Stimulated activated naive B cell treated with anti-CD40 and anti-IgM and Interleukin-4, amounts not matched to agents 10 μg/mL and 1 μg/mL and 100 μg/mL, for 72 hours (primary cell): ENCODE measurements around the gene VPS8.
"Not testable (repeated sequence)": the region's sequence is repeated elsewhere in the genome, so short reads cannot be mapped to it uniquely, and the experiment has no call there.

ENCODE experiments used
- ATAC-seq, 2 donors: fragments of 150-1000 bp; cut with Tn5 transposase; replicated peaks; 2 replicates each; pipeline ENCODE4 v1.10.0; 2021; ENCODE audit warnings: moderate library complexity in 1 of 2
- DNase-seq: peaks from one replicate; pipeline ENCODE4 v3.0.0; 2021
- H3K27ac Mint-ChIP-seq: one replicate; pipeline ENCODE4 v1.8.0; 2022; ENCODE audit warnings: mild to moderate bottlenecking, mixed read lengths
- H3K27me3 Mint-ChIP-seq, 2 donors: one replicate each; pipeline ENCODE4 v1.8.0; 2022; ENCODE audit warnings: mixed read lengths in 2 of 2
- H3K36me3 Mint-ChIP-seq, 2 donors: one replicate each; pipeline ENCODE4 v1.8.0; 2022; ENCODE audit warnings: mixed read lengths in 2 of 2, mild to moderate bottlenecking in 1 of 2
- H3K4me1 Mint-ChIP-seq, 2 donors: one replicate each; pipeline ENCODE4 v1.8.0; 2022; ENCODE audit warnings: mixed read lengths in 2 of 2, mild to moderate bottlenecking in 1 of 2
- H3K4me3 Mint-ChIP-seq, 2 donors: one replicate each; pipeline ENCODE4 v1.8.0; 2022; ENCODE audit warnings: mild to moderate bottlenecking in 2 of 2, mixed read lengths in 2 of 2, moderate library complexity in 1 of 2
- H3K9me3 Mint-ChIP-seq, 2 donors: one replicate each; pipeline ENCODE4 v1.8.0; 2022; ENCODE audit warnings: mixed read lengths in 2 of 2, mild to moderate bottlenecking in 1 of 2

Gene VPS8

DNA sequence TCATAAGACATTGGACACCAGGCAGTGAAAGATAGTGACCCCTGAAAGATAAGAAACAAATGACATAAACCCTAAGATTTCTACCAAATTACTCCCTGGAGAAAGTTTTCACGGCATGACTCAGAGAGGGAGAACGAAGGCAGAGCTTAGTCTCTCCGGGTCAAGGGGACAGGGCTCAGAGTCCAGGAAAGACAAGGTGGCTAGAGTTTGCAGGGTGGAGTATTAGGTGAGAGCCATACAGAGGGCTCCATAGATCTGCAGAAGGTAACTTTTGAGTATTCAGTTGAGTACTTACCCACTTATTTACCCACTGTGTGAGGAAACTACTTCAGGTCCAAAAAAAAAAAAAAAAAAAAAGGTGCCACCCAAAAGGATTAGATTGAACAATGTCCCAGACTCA, 197.7 kb downstream of the VPS8 start:
- Mint-ChIP-seq H3K36me3 (peaks cover 63 to 74% of the 10 kb centered on the region in 2 donors), H3K27ac (no peak overlapping the region)
- no peak for DNase-seq

DNA sequence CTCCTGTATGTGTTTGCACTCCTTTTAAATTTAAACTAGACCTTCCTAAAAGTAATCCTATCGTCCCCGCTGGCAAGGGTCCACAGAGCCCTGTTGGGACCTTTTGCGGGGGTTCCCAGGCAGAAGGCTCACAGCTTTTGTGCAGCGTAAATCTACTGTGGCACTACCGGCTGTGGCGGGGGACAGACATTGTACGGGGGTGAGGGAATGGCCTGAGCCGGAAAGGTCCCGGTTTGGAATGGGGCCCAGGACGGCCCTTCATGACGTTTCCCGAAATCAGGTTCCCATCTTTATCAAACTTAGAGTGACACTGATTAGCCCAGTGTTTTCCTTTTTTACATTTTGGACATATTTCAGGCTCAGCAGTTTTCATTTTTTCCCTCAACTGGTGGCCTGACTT, 205.6 kb downstream of the VPS8 start:
- not testable (repeated sequence) for H3K27me3 Mint-ChIP-seq
- peaks cover 38 to 57% of the 10 kb centered on the region in 2 donors for H3K36me3 Mint-ChIP-seq

More for the DNA sequence above, 197.7 kb downstream of the VPS8 start:
- ATAC-seq: no peak
- Mint-ChIP-seq H3K9me3 (peaks cover 11 to 23% of the 10 kb centered on the region in 2 donors), H3K27me3 (no peaks in the 10 kb centered on the region), H3K4me3 (no peak overlapping the region), H3K4me1 (no peaks in the 10 kb centered on the region)

DNA sequence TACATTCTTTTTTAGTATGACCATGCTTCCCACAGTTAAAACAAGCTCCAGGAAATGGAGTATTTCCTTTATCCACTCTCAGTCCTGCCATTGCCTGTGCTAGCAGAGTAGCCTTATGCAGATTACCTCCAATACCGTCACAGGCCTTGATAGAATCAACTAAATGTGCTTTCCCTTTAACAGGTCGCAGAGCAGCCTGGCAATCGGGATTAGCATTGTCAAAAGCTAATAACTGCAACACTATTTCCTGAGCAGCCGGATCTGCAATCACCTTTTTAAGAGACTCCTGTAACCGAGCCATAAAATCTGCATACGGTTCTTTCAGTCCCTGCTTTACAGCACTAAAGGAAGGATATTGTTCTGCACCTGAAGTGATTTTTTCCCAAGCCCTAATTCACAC, 206.0 kb downstream of the VPS8 start:
- not testable (repeated sequence) for H3K4me1 Mint-ChIP-seq, DNase-seq, H3K4me3 Mint-ChIP-seq, ATAC-seq, H3K27ac Mint-ChIP-seq, H3K27me3 Mint-ChIP-seq
- H3K36me3 Mint-ChIP-seq: peaks cover 36 to 60% of the 10 kb centered on the region in 2 donors
- H3K9me3 Mint-ChIP-seq: peaks cover 10 to 15% of the 10 kb centered on the region in 2 donors

More for the DNA sequence above, 205.6 kb downstream of the VPS8 start:
- ATAC-seq, H3K27ac Mint-ChIP-seq, H3K4me1 Mint-ChIP-seq, DNase-seq, H3K4me3 Mint-ChIP-seq: not testable (repeated sequence)
- peaks cover 10 to 15% of the 10 kb centered on the region in 2 donors for H3K9me3 Mint-ChIP-seq

DNA sequence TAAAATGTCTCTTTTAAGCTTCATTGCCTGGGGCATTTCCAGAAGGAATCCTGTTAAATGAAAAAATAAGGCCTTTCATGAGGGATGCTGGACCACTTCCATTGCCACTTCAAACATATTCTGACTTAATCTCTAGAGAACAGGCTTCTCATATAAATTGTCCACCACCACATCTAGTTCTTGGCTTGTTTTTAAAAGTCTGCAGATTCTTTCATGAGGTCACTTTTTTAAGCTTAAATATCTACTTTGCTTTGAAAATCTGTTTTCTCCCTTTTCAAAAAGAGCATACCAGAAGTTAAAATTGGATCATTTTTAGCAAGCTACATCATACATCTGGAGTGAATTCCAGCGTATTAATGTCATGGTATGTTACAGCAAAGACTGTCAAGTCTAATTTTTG, 209.3 kb downstream of the VPS8 start:
- Mint-ChIP-seq H3K4me3 (no peak overlapping the region), H3K4me1 (no peaks in the 10 kb centered on the region), H3K9me3 (peaks cover 10 to 15% of the 10 kb centered on the region in 2 donors), H3K27me3 (no peaks in the 10 kb centered on the region), H3K27ac (no peak overlapping the region), H3K36me3 (peaks cover 41 to 64% of the 10 kb centered on the region in 2 donors)
- DNase-seq (no peak), ATAC-seq (no peak)

DNA sequence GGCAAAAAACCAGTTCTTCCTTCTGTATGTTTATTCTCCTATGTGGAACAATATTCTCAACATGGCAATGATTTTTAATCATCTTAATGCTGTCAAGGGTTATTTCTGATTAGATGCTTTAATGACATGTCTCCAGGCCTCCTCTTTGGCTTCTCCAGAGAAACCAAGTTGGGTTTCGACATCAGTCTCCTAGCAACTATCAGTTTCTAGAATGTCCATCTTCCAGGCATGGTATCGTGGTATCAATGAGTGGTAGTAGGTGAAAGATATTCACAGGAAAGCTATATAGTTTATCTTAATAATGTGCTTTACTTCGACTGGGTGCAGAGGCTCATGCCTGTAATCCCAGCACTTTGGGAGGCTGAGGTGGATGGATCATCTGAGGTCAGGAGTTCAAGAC, 212.4 kb downstream of the VPS8 start:
- H3K36me3 Mint-ChIP-seq: peaks cover 26 to 55% of the 10 kb centered on the region in 2 donors
- H3K4me3 Mint-ChIP-seq: no peak overlapping the region
- no peaks in the 10 kb centered on the region for H3K4me1 Mint-ChIP-seq
- no peaks in the 10 kb centered on the region for H3K9me3 Mint-ChIP-seq
- H3K27me3 Mint-ChIP-seq: no peaks in the 10 kb centered on the region
- DNase-seq: no peak
- ATAC-seq: no peak
- H3K27ac Mint-ChIP-seq: no peak overlapping the region

DNA sequence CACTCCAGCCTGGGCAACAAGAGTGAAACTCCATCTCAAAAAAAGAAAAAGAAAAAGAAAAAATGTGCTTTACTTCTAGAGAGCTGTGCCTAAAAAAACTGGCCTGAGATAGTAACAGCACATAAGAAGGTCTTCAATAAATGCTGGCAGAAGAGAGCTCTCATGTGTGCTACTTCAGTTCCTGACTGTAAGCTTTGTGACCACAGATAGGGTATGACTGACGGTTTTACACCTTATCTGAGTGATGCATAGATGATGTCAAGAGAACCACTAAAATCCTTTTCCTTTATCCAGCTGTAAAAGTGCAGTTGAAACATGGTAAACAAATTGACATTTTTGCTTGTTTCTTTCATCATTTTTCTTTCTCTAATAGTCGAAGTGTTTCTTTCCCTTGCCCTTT, 213.0 kb downstream of the VPS8 start:
- H3K27ac Mint-ChIP-seq: no peak overlapping the region
- H3K9me3 Mint-ChIP-seq: no peaks in the 10 kb centered on the region

DNA sequence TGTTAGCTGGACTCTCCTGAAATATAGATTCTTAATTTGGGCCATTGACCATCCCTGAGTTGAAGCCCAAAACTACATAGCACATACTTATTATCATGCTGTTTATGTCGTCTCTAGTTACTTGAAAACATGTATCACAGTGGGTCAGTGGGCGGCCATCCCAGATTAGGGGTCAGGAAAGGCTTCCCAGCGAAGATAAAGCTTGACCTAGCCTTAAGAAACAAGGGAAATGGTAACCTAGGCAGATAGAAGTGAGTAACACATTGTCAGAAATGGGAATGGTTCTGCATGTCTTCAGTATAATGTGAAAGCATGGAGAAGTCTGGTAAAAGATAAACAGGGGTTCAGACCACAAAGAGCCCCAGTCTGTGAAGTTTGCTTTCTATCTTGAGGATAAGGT, 216.2 kb downstream of the VPS8 start:
- Mint-ChIP-seq H3K27ac (no peak overlapping the region), H3K27me3 (no peaks in the 10 kb centered on the region), H3K4me3 (no peak overlapping the region), H3K36me3 (peaks cover 37 to 68% of the 10 kb centered on the region in 2 donors), H3K9me3 (peaks cover 0 to under 1% of the 10 kb centered on the region in 2 donors), H3K4me1 (no peaks in the 10 kb centered on the region)
- no peak for DNase-seq
- no peak for ATAC-seq

More for the DNA sequence above, 213.0 kb downstream of the VPS8 start:
- Mint-ChIP-seq H3K36me3 (peaks cover 23 to 54% of the 10 kb centered on the region in 2 donors), H3K4me1 (no peaks in the 10 kb centered on the region), H3K4me3 (no peak overlapping the region), H3K27me3 (no peaks in the 10 kb centered on the region)
- ATAC-seq (no peak), DNase-seq (no peak)

DNA sequence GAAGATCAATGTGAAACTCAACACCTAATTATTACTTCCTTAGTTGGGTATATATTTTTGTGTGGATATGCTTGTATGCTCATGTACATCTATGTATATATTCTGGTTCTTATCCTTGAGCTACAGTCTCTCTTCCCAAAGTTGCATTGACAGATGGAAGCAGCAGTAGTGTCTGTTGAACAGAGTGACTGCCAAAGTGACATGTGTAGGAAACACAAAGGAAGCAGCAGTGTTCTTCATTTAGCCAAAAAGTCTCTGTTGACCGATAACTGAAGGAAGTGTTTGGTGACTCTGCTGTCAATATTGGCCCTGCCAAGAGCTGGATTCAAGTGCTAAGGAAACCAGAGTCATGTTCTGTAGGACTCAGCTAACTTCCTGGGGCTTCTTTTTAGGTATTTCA, 217.1 kb downstream of the VPS8 start:
- Mint-ChIP-seq H3K4me3 (no peak overlapping the region), H3K27ac (no peak overlapping the region), H3K9me3 (peaks cover 2% of the 10 kb centered on the region in 2 donors), H3K27me3 (no peaks in the 10 kb centered on the region), H3K4me1 (no peaks in the 10 kb centered on the region), H3K36me3 (peaks cover 47 to 70% of the 10 kb centered on the region in 2 donors)
- ATAC-seq (no peak), DNase-seq (no peak)

DNA sequence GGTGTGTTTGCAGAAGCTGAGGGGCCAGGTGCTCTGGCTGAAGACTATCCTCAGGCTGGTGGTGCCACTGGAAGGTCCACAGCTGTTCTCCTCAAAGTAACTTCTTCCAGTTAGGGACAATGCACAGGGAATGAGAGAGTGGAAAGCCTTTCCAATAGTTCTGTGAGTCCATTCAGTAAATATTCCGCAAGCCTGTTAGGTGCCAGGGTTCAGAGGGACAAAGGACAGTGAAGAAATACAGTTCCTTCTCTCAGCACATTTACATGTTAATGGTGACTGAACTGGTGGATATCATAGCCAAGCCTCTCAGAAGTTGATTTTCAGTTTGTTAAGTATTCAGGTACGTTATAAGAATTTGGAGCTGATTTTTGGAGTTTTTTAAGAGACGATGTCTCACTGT, 218.4 kb downstream of the VPS8 start:
- peaks cover 51 to 70% of the 10 kb centered on the region in 2 donors for H3K36me3 Mint-ChIP-seq
- H3K27me3 Mint-ChIP-seq: no peaks in the 10 kb centered on the region
- no peak overlapping the region for H3K4me3 Mint-ChIP-seq
- DNase-seq (no peak), ATAC-seq (no peak)
- H3K27ac Mint-ChIP-seq: no peak overlapping the region
- H3K4me1 Mint-ChIP-seq: no peaks in the 10 kb centered on the region
- H3K9me3 Mint-ChIP-seq: peaks cover 5 to 12% of the 10 kb centered on the region in 2 donors

DNA sequence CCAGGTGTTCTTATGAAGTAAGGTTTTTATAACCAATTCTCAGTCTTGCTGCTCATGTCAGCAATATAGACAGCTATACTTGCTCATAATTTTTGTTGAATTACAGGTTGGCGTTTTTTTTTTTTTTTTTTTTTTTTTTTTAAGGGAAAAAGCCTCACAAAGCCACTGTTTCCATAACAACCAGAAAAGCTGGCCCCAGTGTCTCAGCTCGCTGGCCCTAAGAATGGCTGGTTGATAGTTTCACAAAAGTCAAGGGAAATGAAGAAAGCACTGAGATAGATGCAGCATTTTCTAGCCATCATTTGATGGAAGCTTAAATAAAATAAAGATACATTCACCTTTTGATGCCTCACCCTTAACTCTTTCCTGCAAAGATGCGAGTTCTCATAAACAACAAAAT, 219.0 kb downstream of the VPS8 start:
- Mint-ChIP-seq H3K36me3 (peaks cover 49 to 70% of the 10 kb centered on the region in 2 donors), H3K4me3 (no peak overlapping the region), H3K27ac (no peak overlapping the region), H3K9me3 (peaks cover 5 to 12% of the 10 kb centered on the region in 2 donors), H3K27me3 (no peaks in the 10 kb centered on the region), H3K4me1 (no peaks in the 10 kb centered on the region)
- DNase-seq (no peak), ATAC-seq (no peak)

DNA sequence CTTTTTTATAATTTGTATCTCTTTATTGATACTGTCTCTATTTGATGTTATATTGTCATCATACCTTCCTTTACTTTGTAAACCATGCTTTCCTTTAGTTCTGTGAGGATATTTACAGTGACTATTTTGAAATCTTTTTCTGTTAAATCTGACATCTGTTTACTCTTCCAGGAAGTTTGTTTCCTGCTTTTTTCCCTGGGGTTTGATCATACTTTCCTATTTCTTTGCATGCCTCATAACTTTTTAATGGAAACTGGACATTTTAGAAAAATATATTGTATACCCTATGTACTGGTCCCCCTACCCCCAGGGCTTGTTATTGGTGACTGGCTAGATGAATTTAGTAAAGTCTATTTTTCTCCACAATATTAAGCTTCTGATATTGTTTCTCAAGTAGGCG, 225.8 kb downstream of the VPS8 start:
- Mint-ChIP-seq H3K4me3 (no peak overlapping the region), H3K9me3 (peaks cover 11 to 16% of the 10 kb centered on the region in 2 donors), H3K36me3 (peaks cover 64 to 72% of the 10 kb centered on the region in 2 donors), H3K27ac (no peak overlapping the region), H3K4me1 (no peaks in the 10 kb centered on the region), H3K27me3 (no peaks in the 10 kb centered on the region)
- ATAC-seq: no peak
- no peak for DNase-seq

DNA sequence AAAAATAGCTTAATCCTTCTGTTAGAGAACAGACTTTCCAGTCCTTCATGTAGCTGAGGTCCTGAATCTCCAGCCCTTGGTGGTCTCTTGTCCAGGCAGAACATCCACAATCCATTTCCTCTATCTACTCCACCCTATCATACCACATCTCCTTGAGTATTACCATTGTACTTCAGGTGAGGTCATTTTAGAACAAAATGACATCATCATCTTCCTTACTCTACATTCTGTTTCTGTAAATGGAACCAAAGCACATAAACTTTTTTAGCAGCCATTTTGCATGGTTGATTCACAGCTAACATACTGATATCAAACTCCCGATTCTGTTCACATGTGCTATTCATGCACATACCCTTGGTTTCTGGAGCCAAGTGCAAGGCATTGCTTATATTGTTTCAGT, 228.5 kb downstream of the VPS8 start:
- H3K27me3 Mint-ChIP-seq: no peaks in the 10 kb centered on the region
- no peak overlapping the region for H3K4me3 Mint-ChIP-seq
- peaks cover 43 to 63% of the 10 kb centered on the region in 2 donors for H3K36me3 Mint-ChIP-seq
- no peaks in the 10 kb centered on the region for H3K4me1 Mint-ChIP-seq
- no peak for ATAC-seq
- H3K9me3 Mint-ChIP-seq: peaks cover 5 to 6% of the 10 kb centered on the region in 2 donors
- no peak for DNase-seq
- H3K27ac Mint-ChIP-seq: no peak overlapping the region

DNA sequence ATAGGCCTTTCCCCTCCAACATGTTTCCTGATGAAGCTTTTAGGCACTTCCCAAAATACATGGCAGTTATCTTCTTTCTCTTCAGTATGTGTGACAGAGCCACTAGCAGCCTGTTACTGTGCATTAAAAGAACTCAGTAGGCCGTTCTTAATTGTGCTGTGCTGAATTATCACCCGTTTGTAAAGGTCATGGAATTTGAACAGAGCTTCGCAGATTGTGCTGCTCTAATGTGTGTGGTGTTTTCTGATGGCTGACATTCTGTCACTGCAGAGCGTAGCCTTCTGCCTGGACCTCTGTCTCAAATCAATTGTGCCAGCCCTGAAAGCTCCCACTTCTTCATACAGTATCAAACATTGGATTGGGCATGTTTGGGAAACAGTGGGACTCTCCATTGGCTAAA, 229.6 kb downstream of the VPS8 start:
- no peaks in the 10 kb centered on the region for H3K27me3 Mint-ChIP-seq
- peaks cover 44 to 63% of the 10 kb centered on the region in 2 donors for H3K36me3 Mint-ChIP-seq
- no peak overlapping the region for H3K27ac Mint-ChIP-seq
- ATAC-seq (no peak), DNase-seq (no peak)
- H3K4me1 Mint-ChIP-seq: no peaks in the 10 kb centered on the region
- no peak overlapping the region for H3K4me3 Mint-ChIP-seq
- H3K9me3 Mint-ChIP-seq: peaks cover 5 to 6% of the 10 kb centered on the region in 2 donors

DNA sequence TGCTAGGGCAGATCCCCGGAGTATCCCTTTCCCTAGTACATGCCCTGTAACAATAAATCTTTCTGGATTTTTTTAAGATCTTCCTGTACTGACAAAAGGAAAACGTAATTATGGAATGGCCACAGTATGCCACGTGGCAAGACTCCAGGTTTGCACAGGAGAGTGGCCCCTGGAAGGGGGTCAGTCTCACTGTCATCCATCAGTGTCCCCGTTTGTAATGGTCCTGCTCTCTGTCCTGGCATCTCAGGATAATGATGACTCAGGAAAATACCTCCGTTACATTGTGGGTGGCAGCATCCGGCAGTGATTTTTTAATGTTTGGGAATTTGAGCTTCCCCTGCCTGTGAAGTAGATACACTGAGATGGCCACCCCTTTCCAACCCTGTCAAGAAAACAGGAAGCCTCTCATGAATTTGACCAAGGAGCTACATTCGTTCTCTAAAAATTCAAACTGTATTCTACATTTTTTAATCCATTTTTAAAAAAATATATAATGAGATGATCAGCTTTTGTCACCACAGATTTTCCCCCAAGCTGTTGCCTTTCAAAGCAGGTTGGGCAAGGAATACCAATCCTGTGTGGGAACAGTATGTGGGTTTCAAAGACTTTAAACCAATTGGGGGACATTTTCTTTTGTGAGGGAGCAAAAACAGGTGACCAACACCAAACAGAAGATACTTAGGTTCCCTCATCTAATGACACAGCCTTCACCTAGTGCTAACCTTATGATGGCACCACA, 230.5 kb downstream of the VPS8 start:
- Mint-ChIP-seq H3K27ac (no peak overlapping the region), H3K4me3 (no peak overlapping the region), H3K4me1 (no peaks in the 10 kb centered on the region), H3K9me3 (peaks cover 2 to 3% of the 10 kb centered on the region in 2 donors), H3K36me3 (peaks cover 45 to 66% of the 10 kb centered on the region in 2 donors), H3K27me3 (no peaks in the 10 kb centered on the region)
- DNase-seq (no peak), ATAC-seq (no peak)

DNA sequence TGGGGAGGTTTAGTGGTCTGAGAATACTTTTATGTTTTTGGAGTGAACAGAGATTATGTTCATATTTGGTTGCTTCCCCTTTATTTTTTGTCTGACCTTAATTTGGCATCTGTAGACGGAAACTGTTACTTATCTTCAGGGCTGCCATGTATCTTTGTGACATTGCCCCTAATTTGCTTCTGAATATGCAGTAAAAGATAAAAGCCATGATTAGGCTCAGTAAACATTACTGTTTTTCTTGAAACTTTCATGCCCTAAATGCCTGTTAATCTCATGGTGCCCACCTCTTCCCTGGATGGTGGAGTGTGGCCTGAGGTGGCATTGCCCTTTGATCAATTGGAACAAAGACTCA, 234.2 kb downstream of the VPS8 start:
- Mint-ChIP-seq H3K36me3 (peaks cover 52 to 70% of the 10 kb centered on the region in 2 donors), H3K9me3 (peaks cover 0 to 3% of the 10 kb centered on the region in 2 donors), H3K4me3 (no peak overlapping the region), H3K27me3 (no peaks in the 10 kb centered on the region), H3K27ac (no peak overlapping the region), H3K4me1 (no peaks in the 10 kb centered on the region)
- ATAC-seq (no peak), DNase-seq (no peak)
